Activated CD4-positive, alpha-beta T cell treated with anti-CD3 and anti-CD28 coated beads, Interleukin-2, Interleukin-6, amounts not matched to agents 100 ng/mL and 50 ng/mL, durations not matched to agents 16 hours and 8 hours (primary cell): ENCODE measurements around the gene CCL4.
"Not testable (repeated sequence)": the region's sequence is repeated elsewhere in the genome, so short reads cannot be mapped to it uniquely, and the experiment has no call there.

Source experiments
- DNase-seq: peaks from one replicate; pipeline ENCODE4 v3.0.0-alpha.2; 2020

The CCL4 gene

GRCh38 chr17:36118477-36119353 lies 15.1 kb downstream of the CCL4 start:
- DNase-seq: no peak

- DNase-seq: no peak
These were observed 16.6 kb downstream of the CCL4 start for GRCh38 chr17:36120221-36120620.

GRCh38 chr17:36121099-36121498 lies 17.5 kb downstream of the CCL4 start:
- DNase-seq: not testable (repeated sequence)

GRCh38 chr17:36123431-36123830 lies 19.8 kb downstream of the CCL4 start:
- DNase-seq: no peak

GRCh38 chr17:36124879-36125824 lies 21.5 kb downstream of the CCL4 start:
- no peak for DNase-seq

GRCh38 chr17:36127199-36127893 lies 23.7 kb downstream of the CCL4 start:
- DNase-seq: no peak

GRCh38 chr17:36127911-36128310 lies 24.3 kb downstream of the CCL4 start:
- no peak for DNase-seq

GRCh38 chr17:36128411-36128978 lies 24.9 kb downstream of the CCL4 start:
- no peak for DNase-seq

- DNase-seq: no peak
These were observed 26.0 kb downstream of the CCL4 start for GRCh38 chr17:36129616-36130015.

GRCh38 chr17:36130346-36130745 lies 26.7 kb downstream of the CCL4 start:
- DNase-seq: no peak

GRCh38 chr17:36131421-36131820 lies 27.8 kb downstream of the CCL4 start:
- DNase-seq: no peak

- no peak for DNase-seq
These were observed 28.3 kb downstream of the CCL4 start for GRCh38 chr17:36131931-36132330.

- no peak for DNase-seq
These were observed 28.8 kb downstream of the CCL4 start for GRCh38 chr17:36132421-36132831.

- DNase-seq: no peak
These were observed 30.1 kb downstream of the CCL4 start for GRCh38 chr17:36133602-36134236.

GRCh38 chr17:36135465-36135864 lies 31.8 kb downstream of the CCL4 start:
- no peak for DNase-seq

GRCh38 chr17:36136036-36136435 lies 32.4 kb downstream of the CCL4 start:
- no peak for DNase-seq

- DNase-seq: no peak
These were observed 32.8 kb downstream of the CCL4 start for GRCh38 chr17:36136439-36136838.

- no peak for DNase-seq
These were observed 38.6 kb downstream of the CCL4 start for GRCh38 chr17:36142235-36142634.

GRCh38 chr17:36142806-36143205 lies 39.2 kb downstream of the CCL4 start:
- no peak for DNase-seq

- no peak for DNase-seq
These were observed 40.4 kb downstream of the CCL4 start for GRCh38 chr17:36144014-36144413.

- no peak for DNase-seq
These were observed 41.5 kb downstream of the CCL4 start for GRCh38 chr17:36144981-36145729.
